ENCODE measurements around the gene CDYL2.
A peak's percentile ranks its signal among the peaks of the same experiment; 100 is the strongest.
"Not testable (repeated sequence)": the region's sequence is repeated elsewhere in the genome, so short reads cannot be mapped to it uniquely, and the experiment has no call there.

CDYL2 gene

GRCh38 chr16:80744856-80745255 lies 59.5 kb downstream of the CDYL2 start:
- DNase-seq (ENCODE audit: low read depth in 2 of 2) = no peak

- DNase-seq (ENCODE audit: low read depth in 2 of 2) = no peak
Measured at GRCh38 chr16:80743772-80744171, 60.6 kb downstream of the CDYL2 start.

GRCh38 chr16:80743273-80743672 lies 61.1 kb downstream of the CDYL2 start:
- DNase-seq (ENCODE audit: low read depth in 2 of 2) = no peak

GRCh38 chr16:80742331-80742730 lies 62.1 kb downstream of the CDYL2 start:
- DNase-seq (ENCODE audit: low read depth in 2 of 2) = no peak

- DNase-seq (ENCODE audit: low read depth in 2 of 2) = no peak
Measured at GRCh38 chr16:80741724-80742123, 62.7 kb downstream of the CDYL2 start.

GRCh38 chr16:80739523-80739922 lies 64.9 kb downstream of the CDYL2 start:
- peak in 1 of 2 donors; percentile 4 for DNase-seq (ENCODE audit: low read depth in 2 of 2)

- no peak for DNase-seq (ENCODE audit: low read depth in 2 of 2)
Measured at GRCh38 chr16:80738521-80738920, 65.9 kb downstream of the CDYL2 start.

- no peak for DNase-seq (ENCODE audit: low read depth in 2 of 2)
Measured at GRCh38 chr16:80735846-80736245, 68.6 kb downstream of the CDYL2 start.

- no peak for DNase-seq (ENCODE audit: low read depth in 2 of 2)
Measured at GRCh38 chr16:80733407-80733806, 71.0 kb downstream of the CDYL2 start.

- no peak for DNase-seq (ENCODE audit: low read depth in 2 of 2)
Measured at GRCh38 chr16:80731915-80732314, 72.5 kb downstream of the CDYL2 start.

GRCh38 chr16:80727066-80727763 lies 77.2 kb downstream of the CDYL2 start:
- not testable (repeated sequence) for DNase-seq (ENCODE audit: low read depth in 2 of 2)

GRCh38 chr16:80725566-80726162 lies 78.7 kb downstream of the CDYL2 start:
- DNase-seq (ENCODE audit: low read depth in 2 of 2) = no peak

GRCh38 chr16:80723981-80724380 lies 80.4 kb downstream of the CDYL2 start:
- DNase-seq (ENCODE audit: low read depth in 2 of 2) = no peak

- DNase-seq (ENCODE audit: low read depth in 2 of 2) = no peak
Measured at GRCh38 chr16:80723091-80723490, 81.3 kb downstream of the CDYL2 start.

- DNase-seq (ENCODE audit: low read depth in 2 of 2) = no peak
Measured at GRCh38 chr16:80720804-80721371, 83.5 kb downstream of the CDYL2 start.

GRCh38 chr16:80719573-80719972 lies 84.8 kb downstream of the CDYL2 start:
- no peak for DNase-seq (ENCODE audit: low read depth in 2 of 2)

- no peak for DNase-seq (ENCODE audit: low read depth in 2 of 2)
Measured at GRCh38 chr16:80718480-80719220, 85.7 kb downstream of the CDYL2 start.

GRCh38 chr16:80717611-80718010 lies 86.8 kb downstream of the CDYL2 start:
- no peak for DNase-seq (ENCODE audit: low read depth in 2 of 2)

- DNase-seq (ENCODE audit: low read depth in 2 of 2) = no peak
Measured at GRCh38 chr16:80716564-80717139, 87.7 kb downstream of the CDYL2 start.

GRCh38 chr16:80711406-80711805 lies 93.0 kb downstream of the CDYL2 start:
- DNase-seq (ENCODE audit: low read depth in 2 of 2) = no peak

GRCh38 chr16:80710918-80711317 lies 93.5 kb downstream of the CDYL2 start:
- DNase-seq (ENCODE audit: low read depth in 2 of 2) = no peak

- no peak for DNase-seq (ENCODE audit: low read depth in 2 of 2)
Measured at GRCh38 chr16:80708823-80709222, 95.6 kb downstream of the CDYL2 start.
